ENCODE data around the gene COA8. TPM values are rescaled to one million over a fixed set of nuclear protein-coding genes. Genes with fewer than 3 reads are reported as not detected.
A peak's percentile ranks its signal among the peaks of the same experiment; 100 is the strongest.

The COA8 gene
- total and polyA plus RNA-seq, 2 of the 13 experiments (the other 11 are each of a cell fraction or from before 2014, with no cell fraction given): 10.9 to 25.1 TPM

DNA sequence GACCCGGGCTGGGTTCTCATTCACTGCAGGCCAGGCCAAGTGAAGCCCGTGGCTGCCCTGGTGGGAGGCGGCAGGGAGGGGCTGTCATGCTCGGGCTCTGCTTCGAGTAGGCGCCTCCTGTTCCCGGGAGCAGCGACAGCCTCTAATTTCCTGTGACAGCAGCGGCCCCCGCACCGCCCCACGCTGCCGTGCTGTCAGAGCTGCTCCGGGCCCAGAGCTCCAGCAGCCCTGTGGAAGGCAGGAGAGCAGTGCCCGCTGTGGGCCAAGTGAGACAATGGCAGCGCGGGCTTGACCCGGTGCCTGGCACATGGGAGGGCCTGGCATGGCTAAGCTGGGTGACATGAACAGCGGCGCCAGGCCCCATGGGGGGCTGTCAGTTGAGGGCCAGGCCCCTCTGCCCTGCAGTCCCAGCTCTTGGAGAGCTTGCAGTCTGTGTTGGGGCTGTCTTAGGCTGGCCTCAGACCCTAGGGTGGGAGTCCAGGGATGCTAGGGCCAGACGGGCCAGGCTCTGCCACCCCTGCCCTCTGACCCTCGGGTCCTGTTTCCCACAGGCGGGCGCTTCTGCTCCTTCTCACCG lies 28.7 kb upstream of the COA8 start:
- CTCF ChIA-PET (ENCODE audit: low intra/inter-chr PET ratio, low total read pairs): no interaction called here

DNA sequence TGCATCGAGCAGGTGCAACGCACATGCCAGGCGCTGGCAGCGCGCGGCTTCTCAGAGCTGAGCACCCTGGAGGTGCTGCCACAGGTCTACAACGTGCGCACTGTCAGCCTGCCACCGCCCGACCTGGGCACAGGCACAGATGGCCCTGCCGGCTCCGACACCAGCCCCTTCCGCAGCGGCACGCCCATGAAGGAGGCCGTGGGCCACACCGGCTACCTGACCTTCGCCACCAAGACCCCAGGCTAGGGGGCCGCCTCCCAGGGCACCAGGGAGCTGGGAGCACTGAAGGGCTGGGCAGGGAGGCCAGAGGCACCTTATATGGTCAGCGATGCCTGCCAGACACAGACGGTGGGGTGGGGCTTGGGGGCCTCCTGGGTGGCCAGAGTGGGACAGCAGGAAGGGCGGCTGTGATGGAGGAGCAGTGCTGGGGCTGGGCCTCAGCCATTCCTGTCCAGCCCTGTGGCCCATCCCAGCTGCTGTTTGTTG lies 28.1 kb upstream of the COA8 start:
- ATAC-seq: no peak
- Histone ChIP-seq H3K27me3 (ENCODE audit: control insufficient read depth in 1 of 2, insufficient read depth in 2 of 2, low read length in 2 of 2) (no peaks in the 10 kb centered on the region; a peak in 1 of 5 replicates), H3K9me3 (ENCODE audit: low read length) (no peaks in the 10 kb centered on the region), H2AFZ (ENCODE audit: low read length) (no peak overlapping the region), H3K79me2 (ENCODE audit: insufficient read depth, low read length) (peaks cover 17% of the 10 kb centered on the region), H3K36me3 (replicated peaks in 1 of 2; ENCODE audit: control insufficient read depth in 1 of 2, insufficient read depth in 2 of 2, low read length in 2 of 2) (peaks cover 3 to 4% of the 10 kb centered on the region in 2 experiments; a peak in 3 of 5 replicates), H3K4me1 (ENCODE audit: insufficient read depth, low read length) (peaks cover 38% of the 10 kb centered on the region), H4K20me1 (ENCODE audit: insufficient read depth, low read length) (no peaks in the 10 kb centered on the region), H3K4me3 (replicated peaks in 1 of 3; ENCODE audit: insufficient read depth in 1 of 3, low read depth in 2 of 3, low read length in 3 of 3) (no peak overlapping the region), H3K27ac (ENCODE audit: extremely low read length, insufficient read depth, low read length) (no peak overlapping the region), H3K9ac (ENCODE audit: insufficient read depth, low read depth, low read length) (no peak overlapping the region), H3K4me2 (ENCODE audit: low read depth, low read length) (no peak overlapping the region)
- ChIA-PET CTCF (ENCODE audit: low intra/inter-chr PET ratio, low total read pairs) (no interaction called here), POLR2A (interaction anchor here (1.4 to 2.6 kb wide), 3 partner anchors 12 to 27 kb away, joined by 4 to 9 read pairs (median 6); partner anchors contain the start of genes BAG5, CKB and COA8)
- no peak for DNase-seq (ENCODE audit: low spot score)
- intact Hi-C loops (cut with micrococcal nuclease; ENCODE audit: unreplicated experiment): no loop called here
- FAIRE-seq: no peak
- WGBS (ENCODE audit: low lambda C conversion rate): 96% methylated on average over 5 of the region's 22 CpGs
- no TSS peak for BruUV-seq (replicated peaks)
- in situ Hi-C loops (cut with HindIII; ENCODE audit: extremely low pct_ligation_motif_present, low pct_unique_long_range_greater_than_20kb): no loop called here
- TF ChIP-seq ZFP36 (IDR thresholded peaks at IDR 0.05; ENCODE audit: borderline replicate concordance, low read depth, low read length, partially characterized antibody) (no peak), FOXC1 (CRISPR knock-in tag; IDR thresholded peaks at IDR 0.05; ENCODE audit: borderline replicate concordance) (no peak), ZNF333 (CRISPR knock-in tag; IDR thresholded peaks at IDR 0.05; ENCODE audit: borderline replicate concordance) (no peak), ZNF446 (CRISPR knock-in tag; IDR thresholded peaks at IDR 0.05) (no peak), GABPA (IDR thresholded peaks at IDR 0.05; ENCODE audit: low read depth, low read length) (no peak), GABPA (CRISPR knock-in tag; IDR thresholded peaks at IDR 0.05; ENCODE audit: low read depth) (no peak), ELF3 (CRISPR knock-in tag; IDR thresholded peaks at IDR 0.05) (no peak), CHD2 (IDR thresholded peaks at IDR 0.05; ENCODE audit: low read depth, low read length) (no peak), SOX6 (IDR thresholded peaks at IDR 0.05) (no peak), SOX6 (CRISPR knock-in tag; IDR thresholded peaks at IDR 0.05) (no peak), ZNF441 (CRISPR knock-in tag; IDR thresholded peaks at IDR 0.05; ENCODE audit: borderline replicate concordance) (no peak)
- TF ChIP-seq, protein P1, sequence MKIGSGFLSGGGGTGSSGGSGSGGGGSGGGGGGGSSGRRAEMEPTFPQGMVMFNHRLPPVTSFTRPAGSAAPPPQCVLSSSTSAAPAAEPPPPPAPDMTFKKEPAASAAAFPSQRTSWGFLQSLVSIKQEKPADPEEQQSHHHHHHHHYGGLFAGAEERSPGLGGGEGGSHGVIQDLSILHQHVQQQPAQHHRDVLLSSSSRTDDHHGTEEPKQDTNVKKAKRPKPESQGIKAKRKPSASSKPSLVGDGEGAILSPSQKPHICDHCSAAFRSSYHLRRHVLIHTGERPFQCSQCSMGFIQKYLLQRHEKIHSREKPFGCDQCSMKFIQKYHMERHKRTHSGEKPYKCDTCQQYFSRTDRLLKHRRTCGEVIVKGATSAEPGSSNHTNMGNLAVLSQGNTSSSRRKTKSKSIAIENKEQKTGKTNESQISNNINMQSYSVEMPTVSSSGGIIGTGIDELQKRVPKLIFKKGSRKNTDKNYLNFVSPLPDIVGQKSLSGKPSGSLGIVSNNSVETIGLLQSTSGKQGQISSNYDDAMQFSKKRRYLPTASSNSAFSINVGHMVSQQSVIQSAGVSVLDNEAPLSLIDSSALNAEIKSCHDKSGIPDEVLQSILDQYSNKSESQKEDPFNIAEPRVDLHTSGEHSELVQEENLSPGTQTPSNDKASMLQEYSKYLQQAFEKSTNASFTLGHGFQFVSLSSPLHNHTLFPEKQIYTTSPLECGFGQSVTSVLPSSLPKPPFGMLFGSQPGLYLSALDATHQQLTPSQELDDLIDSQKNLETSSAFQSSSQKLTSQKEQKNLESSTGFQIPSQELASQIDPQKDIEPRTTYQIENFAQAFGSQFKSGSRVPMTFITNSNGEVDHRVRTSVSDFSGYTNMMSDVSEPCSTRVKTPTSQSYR (CRISPR knock-in tag; IDR thresholded peaks at IDR 0.05; ENCODE audit: borderline replicate concordance): no peak
- TF ChIP-seq, protein P2, sequence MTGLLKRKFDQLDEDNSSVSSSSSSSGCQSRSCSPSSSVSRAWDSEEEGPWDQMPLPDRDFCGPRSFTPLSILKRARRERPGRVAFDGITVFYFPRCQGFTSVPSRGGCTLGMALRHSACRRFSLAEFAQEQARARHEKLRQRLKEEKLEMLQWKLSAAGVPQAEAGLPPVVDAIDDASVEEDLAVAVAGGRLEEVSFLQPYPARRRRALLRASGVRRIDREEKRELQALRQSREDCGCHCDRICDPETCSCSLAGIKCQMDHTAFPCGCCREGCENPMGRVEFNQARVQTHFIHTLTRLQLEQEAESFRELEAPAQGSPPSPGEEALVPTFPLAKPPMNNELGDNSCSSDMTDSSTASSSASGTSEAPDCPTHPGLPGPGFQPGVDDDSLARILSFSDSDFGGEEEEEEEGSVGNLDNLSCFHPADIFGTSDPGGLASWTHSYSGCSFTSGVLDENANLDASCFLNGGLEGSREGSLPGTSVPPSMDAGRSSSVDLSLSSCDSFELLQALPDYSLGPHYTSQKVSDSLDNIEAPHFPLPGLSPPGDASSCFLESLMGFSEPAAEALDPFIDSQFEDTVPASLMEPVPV (CRISPR knock-in tag; IDR thresholded peaks at IDR 0.05): no peak

More for the DNA sequence above, 28.7 kb upstream of the COA8 start:
- Histone ChIP-seq H3K9me3 (ENCODE audit: low read length) (no peaks in the 10 kb centered on the region), H3K4me2 (ENCODE audit: low read depth, low read length) (no peak overlapping the region), H4K20me1 (ENCODE audit: insufficient read depth, low read length) (no peaks in the 10 kb centered on the region), H3K9ac (ENCODE audit: insufficient read depth, low read depth, low read length) (no peak overlapping the region), H2AFZ (ENCODE audit: low read length) (no peak overlapping the region), H3K4me1 (ENCODE audit: insufficient read depth, low read length) (peaks cover 38% of the 10 kb centered on the region), H3K27ac (ENCODE audit: extremely low read length, insufficient read depth, low read length) (no peak overlapping the region), H3K27me3 (ENCODE audit: control insufficient read depth in 1 of 2, insufficient read depth in 2 of 2, low read length in 2 of 2) (no peaks in the 10 kb centered on the region; a peak in 1 of 5 replicates), H3K36me3 (replicated peaks in 1 of 2; ENCODE audit: control insufficient read depth in 1 of 2, insufficient read depth in 2 of 2, low read length in 2 of 2) (peaks cover 3 to 4% of the 10 kb centered on the region in 2 experiments; a peak in 3 of 5 replicates), H3K4me3 (replicated peaks in 1 of 3; ENCODE audit: insufficient read depth in 1 of 3, low read depth in 2 of 3, low read length in 3 of 3) (no peak overlapping the region), H3K79me2 (ENCODE audit: insufficient read depth, low read length) (peaks cover 22% of the 10 kb centered on the region)
- FAIRE-seq (no peak), DNase-seq (ENCODE audit: low spot score) (no peak), ATAC-seq (no peak)
- TF ChIP-seq HNRNPL (IDR thresholded peaks at IDR 0.05; ENCODE audit: low read depth, low read length) (0 out of 2 replicates have a peak, but pooled peaks have one; percentile 28), NR3C1 (CRISPR knock-in tag; IDR thresholded peaks at IDR 0.05) (no peak), ZNF44 (CRISPR knock-in tag; IDR thresholded peaks at IDR 0.05) (no peak), STAG1 (CRISPR knock-in tag; IDR thresholded peaks at IDR 0.05) (no peak)
- WGBS (ENCODE audit: low lambda C conversion rate): 100% methylated on average over 7 of the region's 25 CpGs
- BruUV-seq (replicated peaks): no TSS peak
- POLR2A ChIA-PET: interaction anchor here (1.4 kb wide), 1 partner anchor 13 kb away, joined by 4 read pairs; no protein-coding TSS in a partner anchor
- intact Hi-C loops (cut with micrococcal nuclease; ENCODE audit: unreplicated experiment): no loop called here
- in situ Hi-C loops (cut with HindIII; ENCODE audit: extremely low pct_ligation_motif_present, low pct_unique_long_range_greater_than_20kb): no loop called here

Measured in HepG2 (cell line).